Measurements from ENCODE around the gene PCGF1. TPM values are rescaled to one million over a fixed set of nuclear protein-coding genes. Genes with fewer than 3 reads are reported as not detected.
A peak's percentile ranks its signal among the peaks of the same experiment; 100 is the strongest.

Gene PCGF1
- total and polyA plus RNA-seq, 2 of the 13 experiments (the other 11 are each of a cell fraction or from before 2014, with no cell fraction given) = 20.4 to 22.6 TPM

DNA sequence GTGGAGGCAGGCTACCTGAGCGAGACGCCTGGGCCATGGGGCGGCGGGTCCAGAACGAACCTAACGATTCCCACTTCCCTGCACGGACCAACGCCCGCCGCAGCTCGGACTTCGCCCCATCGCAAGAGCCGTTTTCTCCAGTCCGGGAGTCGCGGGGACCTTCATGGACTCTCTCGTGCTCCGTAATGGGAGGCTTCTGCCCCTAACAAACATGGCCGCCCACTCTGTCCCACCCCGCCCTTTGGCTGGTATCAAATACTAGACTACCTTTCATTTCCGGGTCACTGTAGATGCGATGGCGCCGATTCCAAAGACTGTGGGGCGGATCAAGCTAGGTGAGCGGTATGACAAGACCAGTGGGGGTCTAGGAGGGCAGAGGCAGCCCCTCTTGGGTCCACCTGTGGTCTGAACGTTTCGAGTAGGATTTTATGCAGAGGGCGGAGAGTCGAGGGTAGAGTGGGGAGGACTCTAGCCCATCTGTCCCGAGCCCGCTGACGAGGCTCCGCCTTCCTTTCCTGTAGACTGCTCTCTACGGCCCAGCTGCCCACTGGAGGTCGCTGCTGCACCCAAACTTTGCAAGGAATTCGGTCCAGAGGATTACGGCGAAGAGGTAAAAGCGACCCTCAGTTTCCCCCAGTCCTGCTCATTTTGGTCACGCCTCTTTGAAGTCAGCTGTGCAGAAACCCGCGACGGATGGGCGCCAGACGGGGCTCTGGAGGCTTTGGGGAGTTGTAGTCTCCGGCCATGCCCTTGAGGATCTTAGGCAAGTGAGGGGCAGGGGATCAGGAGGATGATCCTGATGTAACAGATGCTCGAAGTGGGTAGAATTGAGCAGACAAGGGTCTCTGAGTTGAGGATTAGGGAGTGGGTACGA lies 24.5 kb downstream of the PCGF1 start, which contains the start of the genes CCDC142 and TTC31 (continued):
- TF ChIP-seq, protein P1, sequence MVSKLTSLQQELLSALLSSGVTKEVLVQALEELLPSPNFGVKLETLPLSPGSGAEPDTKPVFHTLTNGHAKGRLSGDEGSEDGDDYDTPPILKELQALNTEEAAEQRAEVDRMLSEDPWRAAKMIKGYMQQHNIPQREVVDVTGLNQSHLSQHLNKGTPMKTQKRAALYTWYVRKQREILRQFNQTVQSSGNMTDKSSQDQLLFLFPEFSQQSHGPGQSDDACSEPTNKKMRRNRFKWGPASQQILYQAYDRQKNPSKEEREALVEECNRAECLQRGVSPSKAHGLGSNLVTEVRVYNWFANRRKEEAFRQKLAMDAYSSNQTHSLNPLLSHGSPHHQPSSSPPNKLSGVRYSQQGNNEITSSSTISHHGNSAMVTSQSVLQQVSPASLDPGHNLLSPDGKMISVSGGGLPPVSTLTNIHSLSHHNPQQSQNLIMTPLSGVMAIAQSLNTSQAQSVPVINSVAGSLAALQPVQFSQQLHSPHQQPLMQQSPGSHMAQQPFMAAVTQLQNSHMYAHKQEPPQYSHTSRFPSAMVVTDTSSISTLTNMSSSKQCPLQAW (CRISPR knock-in tag; IDR thresholded peaks at IDR 0.05) = peak; percentile 80
- peak; percentile 97 for TF ChIP-seq KDM5B (CRISPR knock-in tag; IDR thresholded peaks at IDR 0.05; ENCODE audit: borderline replicate concordance)
- TF ChIP-seq, protein P2, sequence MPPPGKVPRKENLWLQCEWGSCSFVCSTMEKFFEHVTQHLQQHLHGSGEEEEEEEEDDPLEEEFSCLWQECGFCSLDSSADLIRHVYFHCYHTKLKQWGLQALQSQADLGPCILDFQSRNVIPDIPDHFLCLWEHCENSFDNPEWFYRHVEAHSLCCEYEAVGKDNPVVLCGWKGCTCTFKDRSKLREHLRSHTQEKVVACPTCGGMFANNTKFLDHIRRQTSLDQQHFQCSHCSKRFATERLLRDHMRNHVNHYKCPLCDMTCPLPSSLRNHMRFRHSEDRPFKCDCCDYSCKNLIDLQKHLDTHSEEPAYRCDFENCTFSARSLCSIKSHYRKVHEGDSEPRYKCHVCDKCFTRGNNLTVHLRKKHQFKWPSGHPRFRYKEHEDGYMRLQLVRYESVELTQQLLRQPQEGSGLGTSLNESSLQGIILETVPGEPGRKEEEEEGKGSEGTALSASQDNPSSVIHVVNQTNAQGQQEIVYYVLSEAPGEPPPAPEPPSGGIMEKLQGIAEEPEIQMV (CRISPR knock-in tag; IDR thresholded peaks at IDR 0.05; ENCODE audit: low read depth) = peak; percentile 97; the same call in 1 of the 2 replicates
- peak; percentile 75 for TF ChIP-seq PAX8 (CRISPR knock-in tag; IDR thresholded peaks at IDR 0.05; ENCODE audit: borderline replicate concordance)
- TF ChIP-seq ZNF44 (CRISPR knock-in tag; IDR thresholded peaks at IDR 0.05) = no peak; the same call in 1 of the 2 replicates
- TF ChIP-seq, protein P3, sequence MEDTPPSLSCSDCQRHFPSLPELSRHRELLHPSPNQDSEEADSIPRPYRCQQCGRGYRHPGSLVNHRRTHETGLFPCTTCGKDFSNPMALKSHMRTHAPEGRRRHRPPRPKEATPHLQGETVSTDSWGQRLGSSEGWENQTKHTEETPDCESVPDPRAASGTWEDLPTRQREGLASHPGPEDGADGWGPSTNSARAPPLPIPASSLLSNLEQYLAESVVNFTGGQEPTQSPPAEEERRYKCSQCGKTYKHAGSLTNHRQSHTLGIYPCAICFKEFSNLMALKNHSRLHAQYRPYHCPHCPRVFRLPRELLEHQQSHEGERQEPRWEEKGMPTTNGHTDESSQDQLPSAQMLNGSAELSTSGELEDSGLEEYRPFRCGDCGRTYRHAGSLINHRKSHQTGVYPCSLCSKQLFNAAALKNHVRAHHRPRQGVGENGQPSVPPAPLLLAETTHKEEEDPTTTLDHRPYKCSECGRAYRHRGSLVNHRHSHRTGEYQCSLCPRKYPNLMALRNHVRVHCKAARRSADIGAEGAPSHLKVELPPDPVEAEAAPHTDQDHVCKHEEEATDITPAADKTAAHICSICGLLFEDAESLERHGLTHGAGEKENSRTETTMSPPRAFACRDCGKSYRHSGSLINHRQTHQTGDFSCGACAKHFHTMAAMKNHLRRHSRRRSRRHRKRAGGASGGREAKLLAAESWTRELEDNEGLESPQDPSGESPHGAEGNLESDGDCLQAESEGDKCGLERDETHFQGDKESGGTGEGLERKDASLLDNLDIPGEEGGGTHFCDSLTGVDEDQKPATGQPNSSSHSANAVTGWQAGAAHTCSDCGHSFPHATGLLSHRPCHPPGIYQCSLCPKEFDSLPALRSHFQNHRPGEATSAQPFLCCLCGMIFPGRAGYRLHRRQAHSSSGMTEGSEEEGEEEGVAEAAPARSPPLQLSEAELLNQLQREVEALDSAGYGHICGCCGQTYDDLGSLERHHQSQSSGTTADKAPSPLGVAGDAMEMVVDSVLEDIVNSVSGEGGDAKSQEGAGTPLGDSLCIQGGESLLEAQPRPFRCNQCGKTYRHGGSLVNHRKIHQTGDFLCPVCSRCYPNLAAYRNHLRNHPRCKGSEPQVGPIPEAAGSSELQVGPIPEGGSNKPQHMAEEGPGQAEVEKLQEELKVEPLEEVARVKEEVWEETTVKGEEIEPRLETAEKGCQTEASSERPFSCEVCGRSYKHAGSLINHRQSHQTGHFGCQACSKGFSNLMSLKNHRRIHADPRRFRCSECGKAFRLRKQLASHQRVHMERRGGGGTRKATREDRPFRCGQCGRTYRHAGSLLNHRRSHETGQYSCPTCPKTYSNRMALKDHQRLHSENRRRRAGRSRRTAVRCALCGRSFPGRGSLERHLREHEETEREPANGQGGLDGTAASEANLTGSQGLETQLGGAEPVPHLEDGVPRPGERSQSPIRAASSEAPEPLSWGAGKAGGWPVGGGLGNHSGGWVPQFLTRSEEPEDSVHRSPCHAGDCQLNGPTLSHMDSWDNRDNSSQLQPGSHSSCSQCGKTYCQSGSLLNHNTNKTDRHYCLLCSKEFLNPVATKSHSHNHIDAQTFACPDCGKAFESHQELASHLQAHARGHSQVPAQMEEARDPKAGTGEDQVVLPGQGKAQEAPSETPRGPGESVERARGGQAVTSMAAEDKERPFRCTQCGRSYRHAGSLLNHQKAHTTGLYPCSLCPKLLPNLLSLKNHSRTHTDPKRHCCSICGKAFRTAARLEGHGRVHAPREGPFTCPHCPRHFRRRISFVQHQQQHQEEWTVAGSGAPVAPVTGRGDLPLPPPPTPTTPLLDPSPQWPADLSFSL (CRISPR knock-in tag; IDR thresholded peaks at IDR 0.05) = no peak
- no peak; the same call in none of the 2 replicates for TF ChIP-seq TMF1 (CRISPR knock-in tag; IDR thresholded peaks at IDR 0.05; ENCODE audit: low read depth)
- TF ChIP-seq, protein P4, sequence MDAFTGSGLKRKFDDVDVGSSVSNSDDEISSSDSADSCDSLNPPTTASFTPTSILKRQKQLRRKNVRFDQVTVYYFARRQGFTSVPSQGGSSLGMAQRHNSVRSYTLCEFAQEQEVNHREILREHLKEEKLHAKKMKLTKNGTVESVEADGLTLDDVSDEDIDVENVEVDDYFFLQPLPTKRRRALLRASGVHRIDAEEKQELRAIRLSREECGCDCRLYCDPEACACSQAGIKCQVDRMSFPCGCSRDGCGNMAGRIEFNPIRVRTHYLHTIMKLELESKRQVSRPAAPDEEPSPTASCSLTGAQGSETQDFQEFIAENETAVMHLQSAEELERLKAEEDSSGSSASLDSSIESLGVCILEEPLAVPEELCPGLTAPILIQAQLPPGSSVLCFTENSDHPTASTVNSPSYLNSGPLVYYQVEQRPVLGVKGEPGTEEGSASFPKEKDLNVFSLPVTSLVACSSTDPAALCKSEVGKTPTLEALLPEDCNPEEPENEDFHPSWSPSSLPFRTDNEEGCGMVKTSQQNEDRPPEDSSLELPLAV (CRISPR knock-in tag; conservative IDR thresholded peaks at IDR 0.05; ENCODE audit: low read depth) = no peak
- TF ChIP-seq, protein P5, sequence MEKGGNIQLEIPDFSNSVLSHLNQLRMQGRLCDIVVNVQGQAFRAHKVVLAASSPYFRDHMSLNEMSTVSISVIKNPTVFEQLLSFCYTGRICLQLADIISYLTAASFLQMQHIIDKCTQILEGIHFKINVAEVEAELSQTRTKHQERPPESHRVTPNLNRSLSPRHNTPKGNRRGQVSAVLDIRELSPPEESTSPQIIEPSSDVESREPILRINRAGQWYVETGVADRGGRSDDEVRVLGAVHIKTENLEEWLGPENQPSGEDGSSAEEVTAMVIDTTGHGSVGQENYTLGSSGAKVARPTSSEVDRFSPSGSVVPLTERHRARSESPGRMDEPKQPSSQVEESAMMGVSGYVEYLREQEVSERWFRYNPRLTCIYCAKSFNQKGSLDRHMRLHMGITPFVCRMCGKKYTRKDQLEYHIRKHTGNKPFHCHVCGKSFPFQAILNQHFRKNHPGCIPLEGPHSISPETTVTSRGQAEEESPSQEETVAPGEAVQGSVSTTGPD (CRISPR knock-in tag; IDR thresholded peaks at IDR 0.05) = 0 out of 2 replicates have a peak, but pooled peaks have one; percentile 5
- TF ChIP-seq FOXJ3 (CRISPR knock-in tag; IDR thresholded peaks at IDR 0.05; ENCODE audit: borderline replicate concordance) = peak; percentile 66; the same call in 1 of the 2 replicates
- TF ChIP-seq, protein P6, sequence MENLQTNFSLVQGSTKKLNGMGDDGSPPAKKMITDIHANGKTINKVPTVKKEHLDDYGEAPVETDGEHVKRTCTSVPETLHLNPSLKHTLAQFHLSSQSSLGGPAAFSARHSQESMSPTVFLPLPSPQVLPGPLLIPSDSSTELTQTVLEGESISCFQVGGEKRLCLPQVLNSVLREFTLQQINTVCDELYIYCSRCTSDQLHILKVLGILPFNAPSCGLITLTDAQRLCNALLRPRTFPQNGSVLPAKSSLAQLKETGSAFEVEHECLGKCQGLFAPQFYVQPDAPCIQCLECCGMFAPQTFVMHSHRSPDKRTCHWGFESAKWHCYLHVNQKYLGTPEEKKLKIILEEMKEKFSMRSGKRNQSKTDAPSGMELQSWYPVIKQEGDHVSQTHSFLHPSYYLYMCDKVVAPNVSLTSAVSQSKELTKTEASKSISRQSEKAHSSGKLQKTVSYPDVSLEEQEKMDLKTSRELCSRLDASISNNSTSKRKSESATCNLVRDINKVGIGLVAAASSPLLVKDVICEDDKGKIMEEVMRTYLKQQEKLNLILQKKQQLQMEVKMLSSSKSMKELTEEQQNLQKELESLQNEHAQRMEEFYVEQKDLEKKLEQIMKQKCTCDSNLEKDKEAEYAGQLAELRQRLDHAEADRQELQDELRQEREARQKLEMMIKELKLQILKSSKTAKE (CRISPR knock-in tag; IDR thresholded peaks at IDR 0.05; ENCODE audit: borderline replicate concordance) = peak; percentile 65
